ENCODE results near the gene ABLIM3. TPM values are rescaled to one million over a fixed set of nuclear protein-coding genes. Genes with fewer than 3 reads are reported as not detected.

Gene ABLIM3
- total and polyA plus RNA-seq, 9 of the 15 experiments (the other 6 are each of a cell fraction or from before 2014, with no cell fraction given), result 0.03 to 0.38 (median 0.11) TPM

DNA sequence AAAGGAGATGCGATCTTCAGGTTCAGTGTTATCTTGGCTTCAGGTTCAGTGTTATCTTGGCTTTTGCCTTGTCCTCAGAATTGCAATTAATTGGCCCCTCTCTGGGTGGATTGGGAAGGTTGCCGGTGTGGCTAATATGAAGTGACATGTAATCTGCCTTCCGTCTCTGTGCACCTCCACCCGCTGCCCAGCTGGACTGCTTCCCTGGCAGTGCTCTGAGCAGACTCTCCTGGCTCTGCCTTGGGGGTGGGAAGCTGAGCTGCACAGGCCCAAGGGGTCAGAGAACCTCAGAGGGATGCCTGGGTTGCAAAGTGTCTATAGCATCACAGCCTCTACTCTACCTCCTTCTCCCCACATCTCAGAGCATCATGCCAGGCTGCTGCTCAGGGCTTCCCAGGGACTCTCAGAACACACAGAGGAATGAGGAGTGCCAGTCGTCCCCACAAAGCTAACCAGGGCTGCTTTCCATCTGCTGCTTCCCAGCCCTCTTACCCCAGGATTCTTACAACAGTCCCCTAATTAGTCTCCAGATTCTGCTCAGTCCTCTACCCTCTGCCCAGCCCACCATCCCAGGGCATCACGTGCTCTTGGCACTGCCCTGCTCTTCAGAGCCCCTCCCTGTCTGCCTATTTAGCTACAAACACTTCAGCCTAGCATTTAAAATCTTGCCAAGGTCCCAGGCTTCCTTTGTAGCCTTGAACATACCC lies 76.0 kb downstream of the ABLIM3 start:
- Histone ChIP-seq H3K27ac (ENCODE audit: extremely low read depth, low read depth, low read length) (no peak overlapping the region), H3K4me1 (replicated peaks in 1 of 2; ENCODE audit: control insufficient read depth in 2 of 2, insufficient read depth in 2 of 2, low read length in 2 of 2) (no peaks in the 10 kb centered on the region; a peak in 1 of 5 replicates), H3K9ac (ENCODE audit: insufficient read depth in 1 of 2, low read depth in 2 of 2, low read length in 2 of 2) (no peak overlapping the region), H3K9me1 (ENCODE audit: control insufficient read depth, insufficient read depth, low read length) (no peaks in the 10 kb centered on the region), H4K20me1 (replicated peaks; ENCODE audit: control insufficient read depth, insufficient read depth, low read length) (no peaks in the 10 kb centered on the region; the same call in none of the 2 replicates), H3K79me2 (ENCODE audit: control insufficient read depth, insufficient read depth, low read length) (no peaks in the 10 kb centered on the region), H3K36me3 (ENCODE audit: control insufficient read depth, insufficient read depth, low read length) (no peaks in the 10 kb centered on the region), H3K4me3 (no peak overlapping the region), H3K27me3 (ENCODE audit: control insufficient read depth in 2 of 2, insufficient read depth in 2 of 2, low read length in 2 of 2) (peaks cover 6 to 31% of the 10 kb centered on the region in 2 experiments), H2AFZ (ENCODE audit: low read depth, low read length) (no peak overlapping the region), H3K4me2 (ENCODE audit: insufficient read depth, low read length) (no peak overlapping the region), H3K9me3 (replicated peaks; ENCODE audit: control insufficient read depth, insufficient read depth, low read depth, low read length) (no peaks in the 10 kb centered on the region)
- in situ Hi-C loops (cut with MboI), result no loop called here
- FAIRE-seq (no peak), ATAC-seq (no peak), DNase-seq (ENCODE audit: extremely low read depth in 1 of 4, low spot score in 3 of 4) (no peak)
- BruUV-seq (replicated peaks), result no TSS peak
- POLR2A ChIA-PET, result no interaction called here
- CTCF ChIA-PET (ENCODE audit: low intra/inter-chr PET ratio), result no interaction called here
- TF ChIP-seq, protein P1, sequence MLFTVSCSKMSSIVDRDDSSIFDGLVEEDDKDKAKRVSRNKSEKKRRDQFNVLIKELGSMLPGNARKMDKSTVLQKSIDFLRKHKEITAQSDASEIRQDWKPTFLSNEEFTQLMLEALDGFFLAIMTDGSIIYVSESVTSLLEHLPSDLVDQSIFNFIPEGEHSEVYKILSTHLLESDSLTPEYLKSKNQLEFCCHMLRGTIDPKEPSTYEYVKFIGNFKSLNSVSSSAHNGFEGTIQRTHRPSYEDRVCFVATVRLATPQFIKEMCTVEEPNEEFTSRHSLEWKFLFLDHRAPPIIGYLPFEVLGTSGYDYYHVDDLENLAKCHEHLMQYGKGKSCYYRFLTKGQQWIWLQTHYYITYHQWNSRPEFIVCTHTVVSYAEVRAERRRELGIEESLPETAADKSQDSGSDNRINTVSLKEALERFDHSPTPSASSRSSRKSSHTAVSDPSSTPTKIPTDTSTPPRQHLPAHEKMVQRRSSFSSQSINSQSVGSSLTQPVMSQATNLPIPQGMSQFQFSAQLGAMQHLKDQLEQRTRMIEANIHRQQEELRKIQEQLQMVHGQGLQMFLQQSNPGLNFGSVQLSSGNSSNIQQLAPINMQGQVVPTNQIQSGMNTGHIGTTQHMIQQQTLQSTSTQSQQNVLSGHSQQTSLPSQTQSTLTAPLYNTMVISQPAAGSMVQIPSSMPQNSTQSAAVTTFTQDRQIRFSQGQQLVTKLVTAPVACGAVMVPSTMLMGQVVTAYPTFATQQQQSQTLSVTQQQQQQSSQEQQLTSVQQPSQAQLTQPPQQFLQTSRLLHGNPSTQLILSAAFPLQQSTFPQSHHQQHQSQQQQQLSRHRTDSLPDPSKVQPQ (CRISPR knock-in tag; IDR thresholded peaks at IDR 0.05; ENCODE audit: borderline replicate concordance), result no peak
- TF ChIP-seq SIRT6 (IDR thresholded peaks at IDR 0.05; ENCODE audit: low read depth, low read length) (no peak), STAT5B (CRISPR knock-in tag; IDR thresholded peaks at IDR 0.05) (no peak), CEBPG (CRISPR knock-in tag; IDR thresholded peaks at IDR 0.05) (no peak), CEBPG (tag; conservative IDR thresholded peaks at IDR 0.05 in 1 of 2, IDR thresholded peaks at IDR 0.05 in 1 of 2) (no peak), NFXL1 (CRISPR knock-in tag; IDR thresholded peaks at IDR 0.05) (no peak), SREBF2 (CRISPR knock-in tag; IDR thresholded peaks at IDR 0.05) (no peak), ZSCAN32 (CRISPR knock-in tag; IDR thresholded peaks at IDR 0.05) (no peak), SMAD3 (CRISPR knock-in tag; conservative IDR thresholded peaks at IDR 0.05) (no peak), ZNF589 (CRISPR knock-in tag; IDR thresholded peaks at IDR 0.05; ENCODE audit: low read depth) (no peak), ZNF134 (CRISPR knock-in tag; conservative IDR thresholded peaks at IDR 0.05) (no peak), STAT5A (IDR thresholded peaks at IDR 0.05; ENCODE audit: borderline replicate concordance, low read length) (no peak)
- TF ChIP-seq, protein P2, sequence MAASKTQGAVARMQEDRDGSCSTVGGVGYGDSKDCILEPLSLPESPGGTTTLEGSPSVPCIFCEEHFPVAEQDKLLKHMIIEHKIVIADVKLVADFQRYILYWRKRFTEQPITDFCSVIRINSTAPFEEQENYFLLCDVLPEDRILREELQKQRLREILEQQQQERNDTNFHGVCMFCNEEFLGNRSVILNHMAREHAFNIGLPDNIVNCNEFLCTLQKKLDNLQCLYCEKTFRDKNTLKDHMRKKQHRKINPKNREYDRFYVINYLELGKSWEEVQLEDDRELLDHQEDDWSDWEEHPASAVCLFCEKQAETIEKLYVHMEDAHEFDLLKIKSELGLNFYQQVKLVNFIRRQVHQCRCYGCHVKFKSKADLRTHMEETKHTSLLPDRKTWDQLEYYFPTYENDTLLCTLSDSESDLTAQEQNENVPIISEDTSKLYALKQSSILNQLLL (CRISPR knock-in tag; IDR thresholded peaks at IDR 0.05; ENCODE audit: borderline replicate concordance), result no peak
- TF ChIP-seq, protein P3, sequence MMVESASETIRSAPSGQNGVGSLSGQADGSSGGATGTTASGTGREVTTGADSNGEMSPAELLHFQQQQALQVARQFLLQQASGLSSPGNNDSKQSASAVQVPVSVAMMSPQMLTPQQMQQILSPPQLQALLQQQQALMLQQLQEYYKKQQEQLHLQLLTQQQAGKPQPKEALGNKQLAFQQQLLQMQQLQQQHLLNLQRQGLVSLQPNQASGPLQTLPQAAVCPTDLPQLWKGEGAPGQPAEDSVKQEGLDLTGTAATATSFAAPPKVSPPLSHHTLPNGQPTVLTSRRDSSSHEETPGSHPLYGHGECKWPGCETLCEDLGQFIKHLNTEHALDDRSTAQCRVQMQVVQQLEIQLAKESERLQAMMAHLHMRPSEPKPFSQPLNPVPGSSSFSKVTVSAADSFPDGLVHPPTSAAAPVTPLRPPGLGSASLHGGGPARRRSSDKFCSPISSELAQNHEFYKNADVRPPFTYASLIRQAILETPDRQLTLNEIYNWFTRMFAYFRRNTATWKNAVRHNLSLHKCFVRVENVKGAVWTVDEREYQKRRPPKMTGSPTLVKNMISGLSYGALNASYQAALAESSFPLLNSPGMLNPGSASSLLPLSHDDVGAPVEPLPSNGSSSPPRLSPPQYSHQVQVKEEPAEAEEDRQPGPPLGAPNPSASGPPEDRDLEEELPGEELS (CRISPR knock-in tag; IDR thresholded peaks at IDR 0.05; ENCODE audit: borderline replicate concordance), result no peak
- intact Hi-C loops (cut with micrococcal nuclease), result no loop called here
- 0% methylated on average over 6 of the region's 6 CpGs for WGBS (ENCODE audit: insufficient coverage, low coverage, missing lambda C conversion rate)

Data from K562 (cell line).